Activated T-cell treated with anti-CD3 and anti-CD28 coated beads, Interleukin-2, amount 50 U/mL, for 72 hours (primary cell): ENCODE data around the gene SH3GL1. TPM values are rescaled to one million over a fixed set of nuclear protein-coding genes. Genes with fewer than 3 reads are reported as not detected.
"Not testable (repeated sequence)": the region's sequence is repeated elsewhere in the genome, so short reads cannot be mapped to it uniquely, and the experiment has no call there.

Experiments used
- ATAC-seq, 2 donors: fragments of 150-1000 bp; cut with Tn5 transposase; replicated peaks in 1 of 2; 2 replicates each; pipeline ENCODE4 v1.10.0; 2021; ENCODE audit warnings: moderate library complexity in 2 of 2, mild to moderate bottlenecking in 1 of 2
- DNase-seq, 2 donors: peaks; one replicate each; pipeline ENCODE4 v3.0.0; 2021 to 2022; ENCODE audit warnings: mixed read lengths in 1 of 2
- H3K27ac Mint-ChIP-seq: one replicate; pipeline ENCODE4 v1.8.0; 2022; ENCODE audit warnings: mild to moderate bottlenecking, moderate library complexity, mixed read lengths
- H3K27me3 Mint-ChIP-seq: one replicate; pipeline ENCODE4 v1.8.0; 2022; ENCODE audit warnings: low read depth, mixed read lengths
- H3K36me3 Mint-ChIP-seq, 2 donors: one replicate each; pipeline ENCODE4 v1.8.0; 2022; ENCODE audit warnings: mixed read lengths in 2 of 2, mild to moderate bottlenecking in 1 of 2; ENCODE audit not compliant: insufficient read depth in 2 of 2
- H3K4me1 Mint-ChIP-seq: one replicate; pipeline ENCODE4 v1.8.0; 2022; ENCODE audit warnings: low read depth, mixed read lengths
- H3K4me3 Mint-ChIP-seq, 2 donors: one replicate each; pipeline ENCODE4 v1.8.0; 2022; ENCODE audit warnings: mild to moderate bottlenecking in 2 of 2, mixed read lengths in 2 of 2, moderate library complexity in 2 of 2
- H3K9me3 Mint-ChIP-seq, 2 donors: one replicate each; pipeline ENCODE4 v1.8.0; 2022; ENCODE audit warnings: mixed read lengths in 2 of 2
- total RNA-seq, 2 donors: library from RNA; stranded (reverse); gene quantifications; one replicate each; pipeline ENCODE4 v1.2.3, GENCODE V29; 2022

The SH3GL1 gene
- total RNA-seq, 2 donors from 2014 or later, result 40.6 TPM

- DNase-seq (no peak), ATAC-seq (no peak)
- no peaks in the 10 kb centered on the region for H3K9me3 Mint-ChIP-seq
- H3K36me3 Mint-ChIP-seq, result no peaks in the 10 kb centered on the region
- no peak overlapping the region for H3K27ac Mint-ChIP-seq
- H3K4me3 Mint-ChIP-seq, result peak overlapping the region; percentile 92 to 95
- no peaks in the 10 kb centered on the region for H3K27me3 Mint-ChIP-seq
- H3K4me1 Mint-ChIP-seq, result peaks cover 32% of the 10 kb centered on the region
These were observed 58.1 kb downstream of the SH3GL1 start for GRCh38 chr19:4342314-4342614.

DNA sequence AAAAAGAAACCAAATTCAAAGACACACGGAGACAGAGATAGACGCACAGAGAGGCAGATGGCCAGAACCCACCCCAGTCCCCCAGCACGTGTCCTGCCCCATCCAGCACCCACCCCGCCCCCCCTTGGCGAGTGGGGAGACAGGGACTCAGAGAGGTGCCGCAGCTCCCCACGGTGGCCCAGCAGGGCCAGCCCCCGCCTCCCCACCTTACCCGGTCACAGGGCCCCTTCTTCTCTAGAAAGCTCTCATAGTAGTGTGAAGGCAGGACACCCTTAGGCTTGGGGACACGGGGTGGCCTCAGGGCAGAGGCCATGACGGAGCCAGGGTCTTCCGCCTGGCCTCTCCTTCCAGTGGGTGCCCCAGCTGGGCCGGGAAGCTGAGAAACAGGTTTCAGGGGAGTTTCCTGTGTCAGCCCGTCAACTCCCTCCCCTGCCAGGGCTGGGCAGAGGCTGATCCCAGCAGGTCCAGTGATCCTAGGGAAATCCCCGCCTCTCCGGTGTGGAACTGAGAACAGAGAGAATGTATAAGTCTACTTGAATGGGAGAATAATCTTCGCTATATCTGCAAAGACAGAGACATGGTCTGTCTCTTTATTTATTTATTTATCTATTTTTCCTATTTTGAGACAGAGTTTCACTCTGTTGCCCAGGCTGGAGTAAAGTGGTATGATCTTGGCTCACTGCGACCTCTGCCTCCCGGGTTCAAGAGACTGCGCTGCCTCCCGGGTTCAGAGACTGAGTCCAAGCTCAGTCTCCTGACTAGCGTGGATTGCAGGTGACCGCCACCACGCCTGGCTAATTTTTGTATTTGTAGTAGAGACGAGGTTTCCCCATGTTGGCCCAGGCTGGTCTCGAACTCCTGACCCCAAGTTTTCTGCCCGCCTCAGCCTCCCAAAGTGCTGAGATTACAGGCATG is 61.6 kb downstream of the SH3GL1 start, which contains the start of gene STAP2:
Gene STAP2, minus strand, starts transcription at position 387 of the 915 bp plus-strand sequence. Its CDS starts 74 bp downstream, at position 313.
- peak within 1 kb of the TSS; percentile 82 to 92 for H3K4me3 Mint-ChIP-seq
- ATAC-seq, result no peak
- H3K36me3 Mint-ChIP-seq, result peaks cover 8 to 15% of the 10 kb centered on the region in 2 donors
- peaks cover 8 to 11% of the 10 kb centered on the region in 2 donors for H3K9me3 Mint-ChIP-seq
- H3K4me1 Mint-ChIP-seq, result peaks cover 32% of the 10 kb centered on the region
- no peaks in the 10 kb centered on the region for H3K27me3 Mint-ChIP-seq
- DNase-seq, result peak; percentile 29 to 32
- peak within 1 kb of the TSS; percentile 83 for H3K27ac Mint-ChIP-seq

GRCh38 chr19:4337906-4338440 is 62.4 kb downstream of the SH3GL1 start:
- Mint-ChIP-seq H3K4me3 (peak overlapping the region; percentile 82 to 92), H3K27ac (peak overlapping the region; percentile 78), H3K9me3 (peaks cover 8 to 11% of the 10 kb centered on the region in 2 donors), H3K27me3 (no peaks in the 10 kb centered on the region), H3K36me3 (peaks cover 8 to 15% of the 10 kb centered on the region in 2 donors), H3K4me1 (peaks cover 32% of the 10 kb centered on the region)
- no peak for DNase-seq
- no peak for ATAC-seq

DNA sequence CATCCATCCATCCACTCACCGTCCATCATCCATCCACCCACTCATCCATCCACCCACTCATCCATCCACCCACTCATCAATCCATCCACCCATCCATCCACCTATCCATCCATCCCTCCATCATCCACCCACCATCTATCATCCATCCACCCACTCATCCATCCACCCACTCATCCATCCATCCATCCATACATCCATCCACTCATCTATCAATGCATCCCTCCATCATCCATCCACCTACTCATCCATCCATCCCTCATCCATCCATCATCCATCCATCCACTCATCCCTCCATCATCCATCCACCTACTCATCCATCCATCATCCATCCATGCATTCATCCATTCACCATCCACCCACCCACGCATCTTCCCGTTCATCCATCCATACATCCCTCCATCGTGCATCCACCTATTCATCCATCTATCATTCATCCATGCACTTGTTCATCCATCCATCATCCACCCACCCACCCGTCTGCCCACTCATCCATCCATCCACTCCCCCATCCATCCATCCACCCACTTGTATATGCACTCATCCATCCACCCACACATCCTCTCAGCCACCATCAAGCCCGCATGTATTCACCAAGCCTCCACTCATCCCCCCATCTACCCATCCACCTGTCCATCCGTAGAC is 65.3 kb downstream of the SH3GL1 start:
- Mint-ChIP-seq H3K9me3 (peaks cover 8 to 11% of the 10 kb centered on the region in 2 donors), H3K4me1 (peaks cover 24% of the 10 kb centered on the region), H3K4me3 (no peak overlapping the region), H3K27ac (no peak overlapping the region), H3K27me3 (no peaks in the 10 kb centered on the region), H3K36me3 (peaks cover 8 to 15% of the 10 kb centered on the region in 2 donors)
- no peak for DNase-seq
- no peak for ATAC-seq

DNA sequence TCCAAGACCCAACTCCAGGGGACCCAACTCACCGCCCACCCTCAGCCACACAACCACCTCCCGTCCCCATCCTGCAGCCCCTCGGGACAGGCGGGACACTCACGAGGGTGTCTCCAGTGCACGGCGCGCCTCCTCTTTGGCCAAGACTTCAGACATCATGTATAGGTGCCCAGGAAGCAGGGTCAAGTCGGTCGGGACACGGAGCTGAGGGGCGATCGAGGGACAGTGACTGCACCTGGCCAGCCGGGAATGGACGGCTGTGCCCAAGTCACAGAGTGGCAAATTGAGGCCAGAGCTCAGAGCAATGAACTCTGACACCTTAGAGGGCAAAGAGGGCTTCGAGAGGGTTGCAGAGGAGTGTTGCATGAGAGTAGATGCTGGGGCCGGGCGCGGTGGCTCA is 70.5 kb downstream of the SH3GL1 start:
- DNase-seq, result no peak
- Mint-ChIP-seq H3K27me3 (peaks cover 5% of the 10 kb centered on the region), H3K36me3 (peaks cover 6 to 9% of the 10 kb centered on the region in 2 donors), H3K27ac (no peak overlapping the region), H3K9me3 (peaks cover 5% of the 10 kb centered on the region in 2 donors), H3K4me1 (peaks cover 29% of the 10 kb centered on the region), H3K4me3 (peak overlapping the region in 1 of 2 donors; percentile 34)
- no peak for ATAC-seq

DNA sequence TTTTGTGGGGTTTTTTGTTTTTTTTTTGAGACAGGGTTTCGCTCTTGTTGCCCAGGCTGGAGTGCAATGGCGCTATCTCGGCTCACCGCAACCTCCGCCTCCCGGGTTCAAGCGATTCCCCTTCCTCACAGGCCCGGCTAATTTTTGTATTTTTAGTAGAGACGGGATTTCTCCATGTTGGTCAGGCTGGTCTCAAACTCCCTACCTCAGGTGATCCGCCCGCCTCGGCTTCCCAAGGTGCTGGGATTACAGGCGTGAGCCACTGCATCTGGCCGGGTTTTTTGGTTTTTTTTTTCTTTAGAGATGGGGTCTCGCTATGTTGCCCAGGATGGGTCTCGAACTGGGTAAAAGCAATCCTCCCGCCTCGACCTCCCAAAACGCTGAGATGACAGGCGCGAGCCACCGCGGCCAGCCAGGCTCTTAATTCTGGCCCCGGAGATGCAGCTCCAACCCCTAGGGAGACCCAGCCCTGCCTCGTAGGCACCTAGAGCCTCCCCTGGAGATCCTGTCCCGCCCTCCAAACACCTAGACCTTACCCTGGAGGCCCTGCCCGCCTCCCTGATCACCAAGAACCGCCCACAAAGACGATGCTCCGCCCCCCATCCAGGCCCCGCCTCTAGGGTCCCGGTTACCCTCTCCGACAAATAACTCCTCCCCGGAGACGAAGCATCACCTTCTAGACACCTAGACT is 71.2 kb downstream of the SH3GL1 start:
- not testable (repeated sequence) for ATAC-seq, H3K36me3 Mint-ChIP-seq, H3K27me3 Mint-ChIP-seq, H3K9me3 Mint-ChIP-seq
- peaks cover 29% of the 10 kb centered on the region for H3K4me1 Mint-ChIP-seq
- peak overlapping the region; percentile 86 to 91 for H3K4me3 Mint-ChIP-seq
- peak overlapping the region; percentile 55 for H3K27ac Mint-ChIP-seq
- peak; percentile 49 to 65 for DNase-seq

- H3K27ac Mint-ChIP-seq, result peak overlapping the region; percentile 79
- H3K4me1 Mint-ChIP-seq, result peaks cover 29% of the 10 kb centered on the region
- H3K27me3 Mint-ChIP-seq, result peaks cover 5% of the 10 kb centered on the region
- DNase-seq, result peak; percentile 93 to 97
- peak; percentile 87 to 93 for ATAC-seq
- peak overlapping the region; percentile 86 to 91 for H3K4me3 Mint-ChIP-seq
- H3K9me3 Mint-ChIP-seq, result no peaks in the 10 kb centered on the region
- H3K36me3 Mint-ChIP-seq, result no peaks in the 10 kb centered on the region
These were observed 71.9 kb downstream of the SH3GL1 start for GRCh38 chr19:4328243-4328990.

GRCh38 chr19:4327877-4328242 is 72.5 kb downstream of the SH3GL1 start:
- Mint-ChIP-seq H3K27ac (no peak overlapping the region), H3K4me1 (peaks cover 29% of the 10 kb centered on the region), H3K4me3 (peak overlapping the region; percentile 86 to 91), H3K36me3 (no peaks in the 10 kb centered on the region), H3K9me3 (no peaks in the 10 kb centered on the region), H3K27me3 (peaks cover 5% of the 10 kb centered on the region)
- ATAC-seq (peak in 1 of 2 donors; percentile 21), DNase-seq (no peak)

GRCh38 chr19:4327252-4327876 is 73.0 kb downstream of the SH3GL1 start:
- Mint-ChIP-seq H3K4me3 (peak overlapping the region; percentile 86 to 91), H3K9me3 (no peaks in the 10 kb centered on the region)

GRCh38 chr19:4326837-4327251 is 73.5 kb downstream of the SH3GL1 start:
- no peak for ATAC-seq
- peak overlapping the region; percentile 86 to 91 for H3K4me3 Mint-ChIP-seq
- no peaks in the 10 kb centered on the region for H3K36me3 Mint-ChIP-seq
- H3K27me3 Mint-ChIP-seq, result peaks cover 5% of the 10 kb centered on the region
- peaks cover 29% of the 10 kb centered on the region for H3K4me1 Mint-ChIP-seq
- DNase-seq, result peak in 1 of 2 donors; percentile 34
- H3K9me3 Mint-ChIP-seq, result no peaks in the 10 kb centered on the region
- no peak overlapping the region for H3K27ac Mint-ChIP-seq

More at GRCh38 chr19:4327252-4327876, 73.0 kb downstream of the SH3GL1 start:
- Mint-ChIP-seq H3K27ac (no peak overlapping the region), H3K27me3 (peaks cover 5% of the 10 kb centered on the region), H3K4me1 (peaks cover 29% of the 10 kb centered on the region), H3K36me3 (no peaks in the 10 kb centered on the region)
- peak; percentile 16 to 52 for ATAC-seq
- DNase-seq, result peak; percentile 77 to 88

GRCh38 chr19:4326215-4326836 is 74.0 kb downstream of the SH3GL1 start:
- Mint-ChIP-seq H3K36me3 (no peaks in the 10 kb centered on the region), H3K4me3 (peak overlapping the region; percentile 73 to 86), H3K27ac (no peak overlapping the region), H3K9me3 (no peaks in the 10 kb centered on the region), H3K27me3 (peaks cover 5% of the 10 kb centered on the region), H3K4me1 (peaks cover 29% of the 10 kb centered on the region)
- no peak for DNase-seq
- ATAC-seq, result no peak
